Measurements from ENCODE around the gene CABP1. TPM values are rescaled to one million over a fixed set of nuclear protein-coding genes. Genes with fewer than 3 reads are reported as not detected.

The CABP1 gene
- total RNA-seq, 4 donors from 2014 or later, result 0.54 to 3.3 (median 0.95) TPM; not detected in 1

DNA sequence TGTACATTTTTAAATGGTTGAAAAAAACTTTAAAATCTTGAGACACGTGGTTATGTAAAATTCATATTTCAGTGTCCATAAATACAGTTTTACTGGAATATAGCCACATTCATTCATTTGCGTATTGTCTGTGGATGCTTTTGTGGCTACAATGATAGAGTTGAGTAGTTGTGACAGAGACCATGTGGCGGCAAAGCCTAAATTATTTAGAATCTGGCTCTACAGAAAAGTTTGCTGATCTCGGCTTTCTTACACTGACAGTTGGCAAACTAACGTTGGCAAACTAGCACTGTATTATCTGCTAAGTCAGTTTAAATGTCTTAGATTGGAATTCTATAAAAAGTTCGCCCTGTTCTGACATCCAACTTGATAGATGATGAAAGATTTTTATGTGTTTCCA, 72.2 kb downstream of the CABP1 start:
- TF ChIP-seq POLR2A (IDR thresholded peaks at IDR 0.05), result no peak
- TF ChIP-seq, protein P1, sequence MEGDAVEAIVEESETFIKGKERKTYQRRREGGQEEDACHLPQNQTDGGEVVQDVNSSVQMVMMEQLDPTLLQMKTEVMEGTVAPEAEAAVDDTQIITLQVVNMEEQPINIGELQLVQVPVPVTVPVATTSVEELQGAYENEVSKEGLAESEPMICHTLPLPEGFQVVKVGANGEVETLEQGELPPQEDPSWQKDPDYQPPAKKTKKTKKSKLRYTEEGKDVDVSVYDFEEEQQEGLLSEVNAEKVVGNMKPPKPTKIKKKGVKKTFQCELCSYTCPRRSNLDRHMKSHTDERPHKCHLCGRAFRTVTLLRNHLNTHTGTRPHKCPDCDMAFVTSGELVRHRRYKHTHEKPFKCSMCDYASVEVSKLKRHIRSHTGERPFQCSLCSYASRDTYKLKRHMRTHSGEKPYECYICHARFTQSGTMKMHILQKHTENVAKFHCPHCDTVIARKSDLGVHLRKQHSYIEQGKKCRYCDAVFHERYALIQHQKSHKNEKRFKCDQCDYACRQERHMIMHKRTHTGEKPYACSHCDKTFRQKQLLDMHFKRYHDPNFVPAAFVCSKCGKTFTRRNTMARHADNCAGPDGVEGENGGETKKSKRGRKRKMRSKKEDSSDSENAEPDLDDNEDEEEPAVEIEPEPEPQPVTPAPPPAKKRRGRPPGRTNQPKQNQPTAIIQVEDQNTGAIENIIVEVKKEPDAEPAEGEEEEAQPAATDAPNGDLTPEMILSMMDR (IDR thresholded peaks at IDR 0.05), result no peak
- no peaks in the 10 kb centered on the region for H3K9me3 ChIP-seq
- H3K27me3 ChIP-seq, result no peaks in the 10 kb centered on the region
- H3K4me3 ChIP-seq, result no peak overlapping the region
- no peak for DNase-seq
- H3K36me3 ChIP-seq, result peaks cover 0 to 32% (median 0%) of the 10 kb centered on the region in 3 donors
- H3K4me1 ChIP-seq, result peaks cover 0 to 30% (median 2%) of the 10 kb centered on the region in 4 donors
- H3K27ac ChIP-seq, result no peak overlapping the region

DNA sequence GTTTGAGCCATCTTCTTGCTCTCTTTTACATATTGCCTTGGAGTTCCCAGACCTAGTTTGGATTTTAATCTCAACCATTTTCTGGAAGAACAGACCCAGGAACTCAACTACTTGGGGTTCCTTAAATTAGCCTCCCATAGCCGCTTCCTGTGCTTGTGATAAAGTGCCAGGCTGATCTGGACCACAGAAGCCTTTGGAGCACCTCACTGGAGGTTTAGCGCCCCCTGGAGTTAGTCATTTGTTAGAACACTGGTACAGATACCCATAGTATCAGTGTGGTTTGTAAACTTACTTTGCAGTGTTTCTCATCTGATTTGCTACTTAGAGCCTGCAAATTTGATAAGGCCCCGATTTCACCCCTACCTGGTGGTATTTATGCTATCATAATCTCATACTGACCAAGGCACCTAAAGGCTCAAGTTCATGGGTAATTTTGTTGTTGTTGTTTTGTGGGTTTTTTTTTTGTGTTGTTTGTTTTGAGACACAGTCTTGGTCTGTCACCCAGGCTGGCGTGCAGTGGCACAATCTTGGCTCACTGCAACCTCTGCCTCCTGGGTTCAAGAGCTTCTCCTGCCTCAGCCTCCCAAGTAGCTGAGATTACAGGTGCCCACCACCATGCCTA, 73.5 kb downstream of the CABP1 start:
- Histone ChIP-seq H3K9me3 (no peaks in the 10 kb centered on the region), H3K4me1 (peaks cover 0 to 40% (median 2%) of the 10 kb centered on the region in 4 donors), H3K36me3 (peaks cover 0 to 45% (median 0%) of the 10 kb centered on the region in 3 donors), H3K27ac (no peak overlapping the region), H3K27me3 (no peaks in the 10 kb centered on the region), H3K4me3 (no peak overlapping the region)
- TF ChIP-seq, protein P1 (IDR thresholded peaks at IDR 0.05), result peak; percentile 51 to 90 (median 88)
- TF ChIP-seq POLR2A (IDR thresholded peaks at IDR 0.05), result no peak
- peak in 2 of 3 donors; percentile 71 to 84 for DNase-seq

Other genes with a start within 250 kb of the CABP1 start
- gene COX6A1, start 202.5 kb upstream of the CABP1 start, total RNA-seq, result 1,000 to 10,000 TPM in 2 of 4 donors, 100 to 1,000 TPM in 2; 175 to 1,520 (median 1,006) TPM
- 10 to 100 TPM in 1 of 4 donors, 1 to 10 TPM in 3; 4.5 to 19.0 (median 6.4) TPM for gene TRIAP1, start 194.2 kb upstream of the CABP1 start, total RNA-seq
- gene GATC, start 194.2 kb upstream of the CABP1 start, total RNA-seq, result 10 to 100 TPM; 18.6 to 37.1 (median 27.3) TPM
- 100 to 1,000 TPM in 1 of 4 donors, 10 to 100 TPM in 3; 59.9 to 144 (median 78.1) TPM for gene SRSF9, start 170.9 kb upstream of the CABP1 start, total RNA-seq
- gene DYNLL1, start 144.5 kb upstream of the CABP1 start, total RNA-seq, result 100 to 1,000 TPM; 128 to 212 (median 199) TPM
- 10 to 100 TPM; 22.6 to 40.4 (median 28.6) TPM for gene COQ5, start 111.5 kb upstream of the CABP1 start, total RNA-seq
- gene RNF10, start 106.3 kb upstream of the CABP1 start, total RNA-seq, result 100 to 1,000 TPM; 220 to 375 (median 305) TPM
- 10 to 100 TPM; 22.5 to 75.9 (median 48.8) TPM for gene POP5, start 59.2 kb upstream of the CABP1 start, total RNA-seq
- 100 to 1,000 TPM in 2 of 4 donors, 10 to 100 TPM in 2; 87.3 to 123 (median 104) TPM for gene MLEC, start 46.5 kb downstream of the CABP1 start, total RNA-seq
- gene UNC119B, start 69.8 kb downstream of the CABP1 start, total RNA-seq, result 10 to 100 TPM; 16.8 to 23.5 (median 18.1) TPM
- 100 to 1,000 TPM; 126 to 358 (median 316) TPM for gene ACADS, start 85.2 kb downstream of the CABP1 start, total RNA-seq